ENCODE measurements around the gene CFDP1.

Gene CFDP1

GRCh38 chr16:75364286-75364791 lies 69.0 kb downstream of the CFDP1 start:
- TF ChIP-seq CTCF (IDR thresholded peaks at IDR 0.05; ENCODE audit: borderline replicate concordance, insufficient read depth, low read depth, low read length): no peak
- no peak overlapping the region for H3K4me3 ChIP-seq (ENCODE audit: low read depth, low read length)

GRCh38 chr16:75362846-75363245 lies 70.5 kb downstream of the CFDP1 start:
- H3K4me3 ChIP-seq (ENCODE audit: low read depth, low read length): no peak overlapping the region
- no peak for TF ChIP-seq CTCF (IDR thresholded peaks at IDR 0.05; ENCODE audit: borderline replicate concordance, insufficient read depth, low read depth, low read length)

GRCh38 chr16:75361936-75362335 lies 71.4 kb downstream of the CFDP1 start:
- no peak for TF ChIP-seq CTCF (IDR thresholded peaks at IDR 0.05; ENCODE audit: borderline replicate concordance, insufficient read depth, low read depth, low read length)
- H3K4me3 ChIP-seq (ENCODE audit: low read depth, low read length): no peak overlapping the region

GRCh38 chr16:75354170-75354569 lies 79.1 kb downstream of the CFDP1 start:
- no peak for TF ChIP-seq CTCF (IDR thresholded peaks at IDR 0.05; ENCODE audit: borderline replicate concordance, insufficient read depth, low read depth, low read length)
- H3K4me3 ChIP-seq (ENCODE audit: low read depth, low read length): no peak overlapping the region

- no peak for TF ChIP-seq CTCF (IDR thresholded peaks at IDR 0.05; ENCODE audit: borderline replicate concordance, insufficient read depth, low read depth, low read length)
Observed at GRCh38 chr16:75351183-75351582, 82.1 kb downstream of the CFDP1 start.

GRCh38 chr16:75345711-75346110 lies 87.6 kb downstream of the CFDP1 start:
- no peak for TF ChIP-seq CTCF (IDR thresholded peaks at IDR 0.05; ENCODE audit: borderline replicate concordance, insufficient read depth, low read depth, low read length)
- H3K4me3 ChIP-seq (ENCODE audit: low read depth, low read length): no peak overlapping the region

More at GRCh38 chr16:75351183-75351582, 82.1 kb downstream of the CFDP1 start:
- H3K4me3 ChIP-seq (ENCODE audit: low read depth, low read length): no peak overlapping the region

- no peak overlapping the region for H3K4me3 ChIP-seq (ENCODE audit: low read depth, low read length)
- TF ChIP-seq CTCF (IDR thresholded peaks at IDR 0.05; ENCODE audit: borderline replicate concordance, insufficient read depth, low read depth, low read length): no peak
Observed at GRCh38 chr16:75343941-75344340, 89.4 kb downstream of the CFDP1 start.
